Suprapubic skin (tissue), 4 donors: ENCODE measurements around the gene SSH3. TPM values are rescaled to one million over a fixed set of nuclear protein-coding genes. Genes with fewer than 3 reads are reported as not detected.
A peak's percentile ranks its signal among the peaks of the same experiment; 100 is the strongest.

Experiments
- DNase-seq, 2 donors: peaks; one replicate each; pipeline ENCODE4 v3.0.0-alpha.2; 2019; ENCODE audit warnings: low spot score in 2 of 2
- H3K27ac ChIP-seq: fragments of 200-600 bp; sonication (generic); one replicate; pipeline ENCODE4 v1.5.1; 2019
- H3K27me3 ChIP-seq: fragments of 200-600 bp; sonication (generic); one replicate; pipeline ENCODE4 v1.5.1; 2019
- H3K36me3 ChIP-seq: fragments of 200-600 bp; sonication (generic); one replicate; pipeline ENCODE4 v1.5.1; 2019
- H3K4me1 ChIP-seq: fragments of 200-600 bp; sonication (generic); one replicate; pipeline ENCODE4 v1.5.1; 2019
- H3K4me3 ChIP-seq: fragments of 200-600 bp; sonication (generic); one replicate; pipeline ENCODE4 v1.5.1; 2019; ENCODE audit warnings: mild to moderate bottlenecking
- H3K9me3 ChIP-seq: fragments of 200-600 bp; sonication (generic); one replicate; pipeline ENCODE4 v1.5.1; 2019
- CTCF ChIP-seq, 2 donors: fragments of 200-600 bp in 1 of 2; fragments of 450-650 bp in 1 of 2; sonication (generic) in 1 of 2; IDR thresholded peaks; one replicate each; pipeline ENCODE4 v1.5.1; 2016 to 2019; ENCODE audit warnings: antibody characterized with exemption in 2 of 2, mild to moderate bottlenecking in 1 of 2, moderate library complexity in 1 of 2
- EP300 ChIP-seq: sonication (generic); formaldehyde crosslinking; IDR thresholded peaks from one replicate; pipeline ENCODE4 v1.6.1; 2017; ENCODE audit warnings: antibody characterized with exemption
- POLR2A ChIP-seq, 2 donors: fragments of 450-650 bp; IDR thresholded peaks; one replicate each; pipeline ENCODE4 v1.6.1; 2017; ENCODE audit warnings: antibody characterized with exemption in 2 of 2, mild to moderate bottlenecking in 2 of 2, moderate library complexity in 2 of 2
- POLR2AphosphoS5 ChIP-seq, 3 donors: sonication (generic); formaldehyde crosslinking; IDR thresholded peaks; one replicate each; pipeline ENCODE4 v1.6.1; 2017; ENCODE audit warnings: antibody characterized with exemption in 3 of 3
- WGBS: methylation state at CpG from one replicate; pipeline ENCODE4 v1.1.5; 2018; 5-methylcytosine and 5-hydroxymethylcytosine counted together
- total RNA-seq, 4 donors: library from RNA; depleted of rRNA; stranded (reverse); fragments of >200 nt; gene quantifications; one replicate each; pipeline ENCODE4 v1.1.0, GENCODE V29; 2016

The SSH3 gene
- total RNA-seq, 4 donors from 2014 or later, result 49.4 to 107 (median 63.9) TPM

DNA sequence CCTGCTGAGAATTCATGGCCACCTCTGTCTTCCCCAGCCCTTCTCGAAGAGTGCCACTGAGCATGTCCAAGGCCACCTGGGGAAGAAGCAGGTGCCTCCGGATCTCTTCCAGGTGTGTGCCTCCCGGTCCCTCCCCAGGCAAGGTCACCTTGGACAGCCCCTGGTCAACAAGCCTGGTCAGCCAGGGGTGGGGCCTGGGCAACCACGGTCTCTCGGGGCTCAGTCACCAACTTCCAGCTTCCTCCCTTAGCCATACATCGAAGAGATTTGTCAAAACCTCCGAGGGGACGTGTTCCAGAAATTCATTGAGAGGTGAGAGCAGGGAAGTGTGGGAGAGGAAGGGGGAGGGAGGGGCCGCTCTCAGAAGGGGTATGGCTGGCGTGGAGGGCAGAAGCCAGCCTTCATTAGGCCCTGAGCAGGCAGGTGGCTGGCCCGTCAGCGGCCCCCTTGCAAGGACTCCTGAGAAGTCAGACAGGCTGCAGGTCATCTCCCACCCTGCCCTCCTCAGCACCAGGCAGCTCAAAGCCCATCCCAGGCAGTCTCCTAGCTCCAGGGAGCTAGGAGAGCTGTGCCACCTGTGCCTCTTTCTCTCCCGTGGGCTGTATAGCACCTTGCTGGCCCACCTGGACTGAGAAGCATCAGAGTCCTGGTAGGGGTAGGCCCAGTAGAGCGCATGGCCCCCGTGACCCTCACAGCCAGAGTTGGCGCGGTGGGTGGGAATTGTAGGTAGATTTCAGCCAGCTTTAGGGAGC, 23.6 kb upstream of the SSH3 start:
- Histone ChIP-seq H3K36me3 (peaks cover 61% of the 10 kb centered on the region), H3K4me1 (peaks cover 48% of the 10 kb centered on the region)

DNA sequence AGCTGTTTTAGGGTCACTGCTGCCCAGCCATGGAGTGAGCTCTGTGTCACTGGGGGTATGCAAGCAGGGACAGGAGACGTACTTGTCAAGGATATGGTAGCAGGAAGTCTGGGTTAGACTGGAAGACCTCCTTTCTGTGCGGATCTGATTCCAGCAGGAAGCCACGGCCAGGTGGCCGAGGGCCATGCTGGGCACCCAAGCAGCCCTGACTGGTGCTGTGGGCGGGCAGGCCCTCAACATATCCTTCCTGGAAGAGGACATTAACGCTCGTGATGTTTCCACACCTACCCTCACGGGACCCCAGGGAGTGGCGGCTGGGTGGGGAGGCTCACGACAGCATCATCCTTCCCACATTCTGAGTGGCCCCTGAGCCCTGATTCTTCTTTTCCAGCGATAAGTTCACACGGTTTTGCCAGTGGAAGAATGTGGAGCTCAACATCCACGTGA, 23.0 kb upstream of the SSH3 start:
- Histone ChIP-seq H3K27ac (peak overlapping the region; percentile 17), H3K36me3 (peaks cover 67% of the 10 kb centered on the region), H3K4me1 (peaks cover 42% of the 10 kb centered on the region), H3K4me3 (no peak overlapping the region), H3K9me3 (no peaks in the 10 kb centered on the region), H3K27me3 (no peaks in the 10 kb centered on the region)
- DNase-seq, result peak in 1 of 2 donors; percentile 47
- WGBS, result 81% methylated on average over 10 of the region's 13 CpGs
- TF ChIP-seq CTCF (IDR thresholded peaks at IDR 0.05), result no peak
- TF ChIP-seq POLR2AphosphoS5 (IDR thresholded peaks at IDR 0.05), result no peak
- TF ChIP-seq EP300, result no peak

More for the DNA sequence above, 23.6 kb upstream of the SSH3 start:
- DNase-seq, result peak in 1 of 2 donors; percentile 54
- no peaks in the 10 kb centered on the region for H3K9me3 ChIP-seq
- TF ChIP-seq EP300, result no peak
- TF ChIP-seq CTCF (IDR thresholded peaks at IDR 0.05), result no peak
- no peak for TF ChIP-seq POLR2A (IDR thresholded peaks at IDR 0.05)
- no peak for TF ChIP-seq POLR2AphosphoS5 (IDR thresholded peaks at IDR 0.05)
- H3K4me3 ChIP-seq, result no peak overlapping the region
- WGBS, result 87% methylated on average over 12 of the region's 17 CpGs
- peak overlapping the region; percentile 23 for H3K27ac ChIP-seq
- H3K27me3 ChIP-seq, result no peaks in the 10 kb centered on the region

- DNase-seq, result peak in 1 of 2 donors; percentile 62
- peaks cover 73% of the 10 kb centered on the region for H3K36me3 ChIP-seq
- peaks cover 36% of the 10 kb centered on the region for H3K4me1 ChIP-seq
- H3K4me3 ChIP-seq, result no peak overlapping the region
- H3K27ac ChIP-seq, result peak overlapping the region; percentile 17
- no peaks in the 10 kb centered on the region for H3K27me3 ChIP-seq
- no peaks in the 10 kb centered on the region for H3K9me3 ChIP-seq
- 96% methylated on average over 12 of the region's 31 CpGs for WGBS
- TF ChIP-seq EP300 (no peak), CTCF (IDR thresholded peaks at IDR 0.05) (no peak), POLR2AphosphoS5 (IDR thresholded peaks at IDR 0.05) (no peak), POLR2A (IDR thresholded peaks at IDR 0.05) (no peak)
Observed at GRCh38 chr11:67280788-67281551, 22.4 kb upstream of the SSH3 start.

DNA sequence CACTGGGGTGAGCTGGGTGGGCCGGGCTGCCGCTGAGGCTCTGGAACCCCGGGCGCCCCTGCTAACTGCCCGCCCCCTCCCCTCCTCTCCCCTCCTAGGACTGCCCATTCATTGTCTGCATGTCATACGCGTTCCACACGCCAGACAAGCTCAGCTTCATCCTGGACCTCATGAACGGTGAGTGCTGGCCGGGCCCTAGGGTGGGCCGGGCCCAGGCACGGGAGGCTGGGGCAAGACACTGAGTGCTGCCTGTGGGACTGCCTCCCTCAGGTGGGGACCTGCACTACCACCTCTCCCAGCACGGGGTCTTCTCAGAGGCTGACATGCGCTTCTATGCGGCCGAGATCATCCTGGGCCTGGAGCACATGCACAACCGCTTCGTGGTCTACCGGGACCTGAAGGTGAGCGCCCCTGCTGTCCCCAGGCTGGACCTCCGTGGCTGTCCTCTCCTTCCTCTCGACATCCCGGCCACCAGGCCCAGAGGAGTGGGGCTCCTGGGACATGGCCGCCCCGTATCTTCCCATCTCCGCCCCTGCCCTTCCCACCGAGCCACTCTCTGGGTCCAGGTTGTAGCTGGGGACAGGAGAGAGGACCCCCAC, 21.7 kb upstream of the SSH3 start:
- 92% methylated on average over 5 of the region's 27 CpGs for WGBS

More for the DNA sequence above, 21.7 kb upstream of the SSH3 start:
- TF ChIP-seq EP300 (no peak), POLR2AphosphoS5 (IDR thresholded peaks at IDR 0.05) (no peak), POLR2A (IDR thresholded peaks at IDR 0.05) (no peak), CTCF (IDR thresholded peaks at IDR 0.05) (no peak)
- H3K27ac ChIP-seq, result no peak overlapping the region
- no peaks in the 10 kb centered on the region for H3K27me3 ChIP-seq
- no peak overlapping the region for H3K4me3 ChIP-seq
- peaks cover 36% of the 10 kb centered on the region for H3K4me1 ChIP-seq
- peak in 1 of 2 donors; percentile 59 for DNase-seq
- H3K36me3 ChIP-seq, result peaks cover 78% of the 10 kb centered on the region
- no peaks in the 10 kb centered on the region for H3K9me3 ChIP-seq
